NOMO-1 treated with DMSO at 0.1 percent for 48 hours (cell line): ENCODE data around the gene C2orf78.

ENCODE experiments used
- DNase-seq: peaks from one replicate; lab custom pipeline; 2025; ENCODE audit not compliant: unreplicated experiment; lab: John Stamatoyannopoulos, UW

Gene C2orf78

DNA sequence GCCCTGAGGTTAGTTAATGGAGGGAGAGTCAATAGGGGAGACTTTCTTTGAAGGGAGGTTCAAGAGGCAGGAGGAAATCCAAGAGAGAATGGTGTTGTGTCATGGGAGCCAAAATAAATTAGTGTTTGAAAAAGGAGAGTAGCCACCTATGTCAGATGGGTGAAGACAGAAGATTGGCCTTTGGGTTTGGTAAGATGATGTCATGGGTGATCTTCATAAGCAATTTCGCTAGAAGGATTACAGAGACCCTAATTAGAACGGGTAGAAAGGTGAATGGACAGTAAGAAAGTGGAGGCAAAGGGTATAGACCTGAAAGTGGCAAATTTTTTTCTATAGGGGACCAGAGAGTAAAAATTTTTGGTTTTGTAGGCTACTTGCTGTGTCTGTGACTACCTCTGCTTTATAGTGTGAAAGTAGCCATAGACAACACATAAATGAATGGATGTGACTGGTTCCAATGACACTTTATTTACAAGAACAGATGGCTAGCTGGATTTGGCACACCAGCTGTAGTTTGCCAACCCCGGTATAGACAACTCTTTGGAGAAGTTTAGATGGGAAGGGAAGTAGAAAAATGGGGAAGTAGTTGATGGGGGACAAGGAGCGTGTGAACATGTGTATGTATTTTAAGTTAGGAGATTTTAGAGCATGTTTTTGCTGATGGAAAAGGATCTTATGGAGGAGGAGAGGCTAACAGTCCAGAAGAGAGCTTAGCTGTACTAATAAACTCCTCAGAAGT lies 54.0 kb downstream of the C2orf78 start:
- DNase-seq: peak; percentile 77

DNA sequence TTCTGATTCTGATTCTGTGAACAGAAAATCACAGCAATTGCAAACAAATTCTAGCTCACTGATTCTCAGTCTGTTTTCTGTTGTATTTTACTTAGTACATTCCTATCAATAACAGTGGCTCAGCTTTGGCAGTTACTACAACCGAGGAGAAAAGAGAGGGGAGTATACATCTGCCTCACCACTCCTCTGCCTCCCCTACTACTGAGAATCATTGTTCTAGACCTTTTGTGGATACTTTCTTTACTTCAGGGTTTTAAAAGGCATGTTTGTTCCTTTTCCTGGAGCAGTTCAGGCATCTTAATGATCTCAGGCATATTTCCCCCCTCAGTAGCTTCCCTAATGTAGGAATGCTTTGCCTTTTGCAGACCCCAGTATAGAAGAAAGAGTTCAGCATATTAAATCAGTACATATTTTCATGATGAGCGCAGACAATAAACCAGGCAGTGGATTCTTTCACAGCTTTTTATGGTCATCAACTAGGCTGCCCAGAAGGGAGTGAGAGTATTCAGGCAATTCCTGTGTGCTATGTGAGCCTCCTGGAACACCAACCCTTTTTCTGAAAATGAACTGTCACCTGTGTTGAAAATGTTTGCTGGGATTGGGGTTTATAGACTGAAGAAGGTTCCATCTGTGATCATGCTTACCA lies 55.0 kb downstream of the C2orf78 start:
- DNase-seq: no peak

GRCh38 chr2:73839653-73840411 lies 55.8 kb downstream of the C2orf78 start:
- no peak for DNase-seq

DNA sequence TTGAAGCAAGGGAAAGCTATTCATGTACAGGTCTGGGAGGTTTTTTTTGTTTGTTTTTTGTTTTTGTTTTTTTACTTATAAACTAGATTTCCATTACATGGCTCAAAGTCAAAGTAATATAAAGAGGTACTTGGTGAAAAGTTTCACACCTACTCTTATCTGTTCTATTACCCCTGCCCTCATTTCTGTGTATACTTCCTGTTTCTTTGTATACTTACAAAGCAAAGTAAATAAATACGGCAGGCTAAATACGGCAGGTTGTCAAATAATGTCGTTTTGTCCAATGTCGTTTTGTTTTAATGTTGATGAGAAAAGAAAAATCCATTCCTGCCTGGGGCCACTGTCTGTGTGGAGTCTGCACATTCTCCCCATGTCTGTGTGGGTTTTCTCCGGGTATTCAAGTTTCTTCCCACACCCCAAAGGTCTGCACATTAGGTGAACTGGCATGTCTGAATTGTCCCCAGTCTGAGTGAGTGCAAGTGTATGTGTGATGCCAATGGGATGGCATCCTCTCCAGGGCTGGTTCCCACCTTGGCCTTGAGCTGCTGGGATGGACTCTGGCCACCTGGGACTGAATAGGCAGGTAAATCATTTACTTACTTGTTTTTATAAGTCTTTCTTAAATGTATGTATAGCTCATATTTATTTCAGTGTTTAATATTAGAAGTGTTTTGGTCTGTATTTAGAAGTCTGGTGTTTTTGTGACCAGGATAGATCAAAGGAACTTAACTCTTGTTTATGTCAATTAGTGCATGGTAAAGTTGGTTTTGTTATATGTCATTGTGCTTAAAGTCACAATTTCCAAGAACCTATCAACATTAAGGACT lies 58.1 kb downstream of the C2orf78 start:
- DNase-seq: no peak

DNA sequence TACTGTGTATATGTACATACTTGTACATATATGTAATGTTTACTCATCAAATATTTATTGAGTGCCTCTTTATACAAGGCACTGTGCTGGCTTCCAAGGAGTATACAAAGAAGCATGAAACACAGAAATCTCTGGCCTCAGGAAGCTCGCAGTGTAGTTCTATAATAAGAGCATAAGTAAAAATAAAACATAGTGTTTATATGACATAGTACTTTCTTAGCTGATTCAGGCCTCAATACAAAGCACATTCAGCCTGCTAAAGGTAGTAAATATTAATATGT lies 58.7 kb downstream of the C2orf78 start:
- no peak for DNase-seq

DNA sequence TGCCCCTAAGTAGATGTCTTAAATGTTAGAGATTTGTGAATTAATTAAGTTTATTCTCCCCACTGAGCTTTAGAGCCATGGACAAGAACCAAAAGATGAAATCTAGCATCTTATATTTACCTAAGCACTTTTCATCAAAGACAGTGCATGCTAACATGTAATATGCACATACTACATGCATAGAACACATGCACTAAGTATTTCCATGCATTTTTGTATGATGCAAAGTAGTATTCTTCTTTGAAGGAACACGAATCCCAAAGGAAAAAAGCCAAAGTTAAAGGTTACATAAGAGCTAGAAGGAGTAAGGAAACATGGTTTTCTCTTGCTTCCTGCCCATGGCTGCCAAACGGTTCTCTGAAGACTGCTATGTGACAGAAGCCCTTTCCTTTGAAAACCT lies 60.1 kb downstream of the C2orf78 start:
- DNase-seq: no peak

GRCh38 chr2:73850009-73850408 lies 66.0 kb downstream of the C2orf78 start:
- no peak for DNase-seq

- peak; percentile 1 for DNase-seq
These were observed 67.3 kb downstream of the C2orf78 start for GRCh38 chr2:73851274-73851673.

- no peak for DNase-seq
These were observed 68.0 kb downstream of the C2orf78 start for GRCh38 chr2:73852020-73852419.

GRCh38 chr2:73855526-73855925 lies 71.5 kb downstream of the C2orf78 start:
- no peak for DNase-seq

DNA sequence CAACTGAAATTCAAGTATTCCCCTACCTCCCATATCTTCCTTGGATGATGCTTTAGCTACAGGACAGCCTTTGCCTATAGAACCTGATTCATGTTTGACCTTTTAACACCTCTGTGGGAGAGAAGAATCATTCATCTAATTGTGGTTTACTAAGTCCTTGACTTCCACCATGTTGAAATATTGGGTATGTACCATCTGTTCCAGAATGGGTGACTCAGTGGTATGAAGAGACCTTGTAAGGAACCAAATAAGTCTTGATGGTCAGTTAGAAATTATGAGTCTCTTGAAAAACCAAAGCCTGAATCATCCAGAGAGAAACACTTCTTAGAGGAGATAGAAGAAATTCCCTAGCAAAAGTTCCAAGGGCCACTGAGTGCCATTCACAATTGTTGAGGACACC lies 72.2 kb downstream of the C2orf78 start:
- DNase-seq: no peak

- DNase-seq: no peak
These were observed 76.0 kb downstream of the C2orf78 start for GRCh38 chr2:73859721-73860586.

DNA sequence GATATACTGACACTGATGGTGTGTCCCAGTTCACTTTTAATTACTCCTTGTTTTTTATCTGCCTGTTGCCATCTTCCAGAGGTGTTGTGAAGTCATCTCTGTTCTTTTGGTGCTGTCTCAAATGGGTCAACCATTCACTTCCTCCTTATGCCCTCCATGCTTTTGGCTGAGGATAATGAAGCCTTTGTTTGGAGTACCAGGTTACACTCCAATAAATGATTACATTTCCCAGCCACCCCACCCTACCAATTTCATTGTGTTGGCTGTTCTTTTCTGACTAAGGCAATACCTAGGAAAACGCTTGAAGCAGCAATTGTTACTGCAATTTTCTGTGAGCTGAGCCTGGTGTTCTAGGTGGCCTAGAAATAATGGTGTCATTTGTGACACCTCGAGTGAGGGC lies 79.0 kb downstream of the C2orf78 start:
- DNase-seq: no peak
